H1 (cell line): ENCODE data around the gene ADAM12. TPM values are rescaled to one million over a fixed set of nuclear protein-coding genes. Genes with fewer than 3 reads are reported as not detected.

Experiments
- CTCF ChIA-PET: fragments of 300-600 bp; sonication (Branson Sonifier 250); formaldehyde crosslinking; loops from one replicate; lab custom pipeline; 2021; ENCODE audit not compliant: partially characterized antibody; lab: Charles Lee
- POLR2A ChIA-PET: fragments of 300-600 bp; sonication (Branson Sonifier 250); formaldehyde crosslinking; loops from one replicate; lab custom pipeline; 2021; ENCODE audit warnings: inconsistent platforms; ENCODE audit not compliant: partially characterized antibody; lab: Charles Lee
- DNase-seq, 2 experiments: peaks; one replicate each; pipeline versions ENCODE4 v3.0.0 to v3.0.0-alpha.2; 2010 to 2022; ENCODE audit warnings: low spot score in 2 of 2, low read depth in 1 of 2, mixed read lengths in 1 of 2
- FAIRE-seq: peaks from 2 replicates; lab custom pipeline; 2011; peaks lifted over from hg19 to GRCh38; lab: Jason Lieb, UNC
- H2AFZ ChIP-seq: 2 replicates; pipeline ENCODE4 v1.8.1; 2012; ENCODE audit warnings: low read length, inconsistent platforms
- H2AK5ac ChIP-seq: 2 replicates; pipeline ENCODE4 v1.6.1; 2013; ENCODE audit warnings: low read depth, low read length
- H2BK120ac ChIP-seq: replicated peaks from 2 replicates; pipeline ENCODE3; 2013; ENCODE audit warnings: low read depth, low read length, inconsistent platforms
- H2BK12ac ChIP-seq: 2 replicates; pipeline ENCODE4 v1.6.1; 2013; ENCODE audit warnings: low read depth, low read length
- H2BK15ac ChIP-seq: 2 replicates; pipeline ENCODE4 v1.6.1; 2013; ENCODE audit warnings: low read length
- H2BK20ac ChIP-seq: 2 replicates; pipeline ENCODE4 v1.6.1; 2013; ENCODE audit warnings: low read length
- H2BK5ac ChIP-seq: 2 replicates; pipeline ENCODE4 v1.6.1; 2013; ENCODE audit warnings: low read depth, low read length
- H3K14ac ChIP-seq: 2 replicates; pipeline ENCODE4 v1.6.1; 2013; ENCODE audit warnings: inconsistent platforms; ENCODE audit not compliant: insufficient read length
- H3K18ac ChIP-seq: 2 replicates; pipeline ENCODE4 v1.6.1; 2013; ENCODE audit warnings: low read length; ENCODE audit errors: extremely low read depth
- H3K23ac ChIP-seq: 2 replicates; pipeline ENCODE4 v1.6.1; 2013; ENCODE audit warnings: inconsistent platforms; ENCODE audit not compliant: insufficient read length
- H3K23me2 ChIP-seq: 2 replicates; pipeline ENCODE4 v1.6.1; 2013; ENCODE audit warnings: low read depth, low read length
- H3K27ac ChIP-seq: 2 replicates; pipeline ENCODE4 v1.6.1; 2011; ENCODE audit warnings: low read depth, low read length, inconsistent platforms
- H3K27me3 ChIP-seq, 4 experiments: replicated peaks in 1 of 4; 1 replicate in 1 of 4; 2 replicates in 3 of 4; pipeline versions ENCODE4 v1.6.1 to v1.8.1; 2011 to 2013; ENCODE audit warnings: low read length in 3 of 4, mild to moderate bottlenecking in 3 of 4, inconsistent platforms in 2 of 4, mixed read lengths in 2 of 4, moderate library complexity in 1 of 4; ENCODE audit not compliant: control insufficient read depth in 3 of 4, insufficient read depth in 3 of 4; ENCODE audit errors: extremely low read depth in 1 of 4
- H3K36me3 ChIP-seq, 4 experiments: 2 replicates each; pipeline versions ENCODE4 v1.6.1 to v1.8.1; 2011 to 2013; ENCODE audit warnings: mild to moderate bottlenecking in 4 of 4, low read length in 3 of 4, moderate library complexity in 2 of 4, control low read depth in 1 of 4, inconsistent platforms in 1 of 4; ENCODE audit not compliant: insufficient read depth in 4 of 4, control insufficient read depth in 2 of 4
- H3K4ac ChIP-seq: replicated peaks from 2 replicates; pipeline ENCODE3; 2013; ENCODE audit warnings: low read length, low read depth, mixed read lengths, inconsistent platforms; ENCODE audit not compliant: insufficient read length
- H3K4me1 ChIP-seq, 4 experiments: replicated peaks in 1 of 4; 1 replicate in 1 of 4; 2 replicates in 3 of 4; pipeline versions ENCODE4 v1.6.1 to v1.8.1; 2011 to 2013; ENCODE audit warnings: low read length in 3 of 4, inconsistent platforms in 2 of 4, mixed read lengths in 1 of 4; ENCODE audit not compliant: insufficient read depth in 4 of 4, control insufficient read depth in 3 of 4
- H3K4me2 ChIP-seq, 2 experiments: 2 replicates each; pipeline versions ENCODE4 v1.6.1 to v1.8.1; 2011 to 2013; ENCODE audit warnings: low read depth in 2 of 2, low read length in 2 of 2, control low read depth in 1 of 2, inconsistent platforms in 1 of 2, mild to moderate bottlenecking in 1 of 2; ENCODE audit not compliant: insufficient read depth in 1 of 2
- H3K4me3 ChIP-seq, 4 experiments: fragments of 200-600, 300-600 bp in 1 of 4; sonication (generic), shearing (Covaris generic), sonication (Bioruptor Twin) in 1 of 4; 2 replicates each; pipeline versions ENCODE4 v1.5.1 to v1.8.1; 2011 to 2016; ENCODE audit warnings: low read length in 4 of 4, low read depth in 3 of 4, control low read depth in 2 of 4, inconsistent platforms in 2 of 4, mild to moderate bottlenecking in 2 of 4, mixed read lengths in 1 of 4, moderate library complexity in 1 of 4; ENCODE audit not compliant: insufficient read depth in 2 of 4; ENCODE audit errors: extremely low read depth in 1 of 4
- H3K56ac ChIP-seq: replicated peaks from 2 replicates; pipeline ENCODE3; 2013; ENCODE audit warnings: low read depth, mild to moderate bottlenecking, mixed read lengths, low read length, inconsistent platforms; ENCODE audit not compliant: insufficient read length
- H3K79me1 ChIP-seq: 2 replicates; pipeline ENCODE4 v1.6.1; 2013; ENCODE audit warnings: low read depth, low read length, control low read depth
- H3K79me2 ChIP-seq, 2 experiments: 2 replicates each; pipeline versions ENCODE4 v1.6.1 to v1.8.1; 2012 to 2013; ENCODE audit warnings: low read length in 2 of 2, mild to moderate bottlenecking in 2 of 2, inconsistent platforms in 1 of 2; ENCODE audit not compliant: insufficient read depth in 2 of 2, control insufficient read depth in 1 of 2
- H3K9ac ChIP-seq, 4 experiments: replicated peaks in 1 of 4; 1 replicate in 1 of 4; 2 replicates in 3 of 4; pipeline versions ENCODE4 v1.6.1 to v1.8.1; 2011 to 2013; ENCODE audit warnings: low read depth in 3 of 4, low read length in 3 of 4, control low read depth in 2 of 4, mild to moderate bottlenecking in 2 of 4, moderate library complexity in 2 of 4, inconsistent platforms in 1 of 4; ENCODE audit errors: extremely low read depth in 1 of 4
- H3K9me3 ChIP-seq, 2 experiments: 2 replicates each; pipeline versions ENCODE4 v1.6.1 to v1.8.1; 2012 to 2013; ENCODE audit warnings: mild to moderate bottlenecking in 2 of 2, moderate library complexity in 2 of 2, control low read depth in 1 of 2, inconsistent platforms in 1 of 2, low read depth in 1 of 2, low read length in 1 of 2, mixed read lengths in 1 of 2; ENCODE audit not compliant: insufficient read depth in 2 of 2
- H4K20me1 ChIP-seq, 2 experiments: replicated peaks in 1 of 2; 2 replicates each; pipeline versions ENCODE3 to v1.8.1; 2011 to 2013; ENCODE audit warnings: inconsistent platforms in 2 of 2, low read length in 2 of 2, mild to moderate bottlenecking in 1 of 2; ENCODE audit not compliant: insufficient read depth in 2 of 2, control insufficient read depth in 1 of 2
- H4K5ac ChIP-seq: 2 replicates; pipeline ENCODE4 v1.6.1; 2013; ENCODE audit warnings: low read length, low read depth, mixed read lengths, inconsistent platforms; ENCODE audit not compliant: insufficient read length
- H4K8ac ChIP-seq: 2 replicates; pipeline ENCODE4 v1.8.0; 2013; ENCODE audit warnings: mild to moderate bottlenecking, moderate library complexity, low read length, inconsistent platforms; ENCODE audit not compliant: insufficient read depth; ENCODE audit errors: extremely low read depth
- H4K91ac ChIP-seq: replicated peaks from 2 replicates; pipeline ENCODE3; 2013; ENCODE audit warnings: low read length, mixed read lengths, inconsistent platforms; ENCODE audit not compliant: insufficient read length
- EZH2 ChIP-seq: fragments of 200-600 bp; sonication (generic); IDR thresholded peaks from 2 replicates; pipeline ENCODE4 v1.7.1; 2012; ENCODE audit warnings: low read depth, mild to moderate bottlenecking, moderate library complexity, low read length, inconsistent platforms; ENCODE audit not compliant: severe bottlenecking
- MAFK ChIP-seq: IDR thresholded peaks from 2 replicates; pipeline ENCODE4 v1.6.1; 2012; ENCODE audit warnings: low read depth, mild to moderate bottlenecking, improper control_type of control experiment, low read length
- POLR2AphosphoS5 ChIP-seq: IDR thresholded peaks from 2 replicates; pipeline ENCODE4 v1.6.1; 2011; ENCODE audit warnings: low read depth, low read length
- WGBS, 2 experiments: shearing (Covaris generic) in 1 of 2; methylation state at CpG; one replicate each; pipeline versions ENCODE4 v1.1.6 to v1.1.7; 2013 to 2015; ENCODE audit warnings: low lambda C conversion rate in 2 of 2, mixed read lengths in 2 of 2, inconsistent platforms in 1 of 2, low coverage in 1 of 2, missing lambda C conversion rate in 1 of 2; ENCODE audit not compliant: insufficient replicate concordance in 2 of 2, insufficient coverage in 1 of 2, insufficient read length in 1 of 2; ENCODE audit errors: extremely low coverage in 1 of 2, missing lambda C conversion rate in 1 of 2; 5-methylcytosine and 5-hydroxymethylcytosine counted together
- polyA plus RNA-seq, 7 experiments: library from polyadenylated mRNA; depleted of rRNA in 3 of 7; stranded (reverse) in 5 of 7; unstranded in 2 of 7; fragments of >200 nt in 5 of 7; fragments of 200-250 nt in 2 of 7; gene quantifications; 1 replicate in 5 of 7; 2 replicates in 1 of 7; 4 replicates in 1 of 7; pipeline versions ENCODE4 v1.2.1 to v1.2.3, GENCODE V29; 2011 to 2013; ENCODE audit warnings: missing spikeins in 2 of 7, mixed read lengths in 2 of 7
- total RNA-seq: library from RNA; stranded (reverse); fragmentation: NEBNext Ultra II Directional; extraction: Animal tissue kit (Norgen Biotek cat#: 25700); gene quantifications from 2 replicates; pipeline ENCODE4 v1.2.1, GENCODE V29; 2021
- TF ChIP-seq, protein P1 (sequence below): IDR thresholded peaks from 2 replicates; pipeline ENCODE4 v1.6.1; 2011; ENCODE audit warnings: low read length, improper control_type of control experiment

Gene ADAM12
- total and polyA plus RNA-seq, 2 of the 8 experiments (the other 6 are each of a cell fraction or from before 2014, with no cell fraction given), result 0.07 to 0.17 TPM

- no peaks in the 10 kb centered on the region for H4K20me1 ChIP-seq
- H2AK5ac ChIP-seq, result no peak overlapping the region
- H3K9me3 ChIP-seq, result no peaks in the 10 kb centered on the region
- H3K27me3 ChIP-seq, result no peaks in the 10 kb centered on the region
- no peak overlapping the region for H2BK15ac ChIP-seq
- H3K4me3 ChIP-seq, result no peak overlapping the region
- no peak overlapping the region for H3K56ac ChIP-seq
- H2BK20ac ChIP-seq, result no peak overlapping the region
- no peak overlapping the region for H2BK5ac ChIP-seq
- H2BK12ac ChIP-seq, result no peak overlapping the region
- H4K5ac ChIP-seq, result no peak overlapping the region
- no peak overlapping the region for H2AFZ ChIP-seq
- no peaks in the 10 kb centered on the region for H3K79me2 ChIP-seq
- TF ChIP-seq, protein P1, sequence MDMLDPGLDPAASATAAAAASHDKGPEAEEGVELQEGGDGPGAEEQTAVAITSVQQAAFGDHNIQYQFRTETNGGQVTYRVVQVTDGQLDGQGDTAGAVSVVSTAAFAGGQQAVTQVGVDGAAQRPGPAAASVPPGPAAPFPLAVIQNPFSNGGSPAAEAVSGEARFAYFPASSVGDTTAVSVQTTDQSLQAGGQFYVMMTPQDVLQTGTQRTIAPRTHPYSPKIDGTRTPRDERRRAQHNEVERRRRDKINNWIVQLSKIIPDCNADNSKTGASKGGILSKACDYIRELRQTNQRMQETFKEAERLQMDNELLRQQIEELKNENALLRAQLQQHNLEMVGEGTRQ, result no peak
- TF ChIP-seq EZH2, result no peak
- no peak for TF ChIP-seq POLR2AphosphoS5
- TF ChIP-seq MAFK, result no peak
- WGBS, 2 experiments, result 95% methylated on average over 5 of the region's 5 CpGs; no CpG with 5 or more reads in 1 of the 2 experiments
- H3K4me2 ChIP-seq, result no peak overlapping the region
- no peaks in the 10 kb centered on the region for H3K79me1 ChIP-seq
- H3K4ac ChIP-seq, result no peak overlapping the region
- H3K27ac ChIP-seq, result no peak overlapping the region
- H2BK120ac ChIP-seq, result no peak overlapping the region
- no peaks in the 10 kb centered on the region for H3K23me2 ChIP-seq
- peaks cover 2 to 12% (median 11%) of the 10 kb centered on the region in 4 experiments; a peak in 5 of 7 replicates for H3K4me1 ChIP-seq
- no peak for FAIRE-seq
- H3K9ac ChIP-seq, result no peak overlapping the region
- no peak overlapping the region for H4K8ac ChIP-seq
- no peak for DNase-seq
- H3K18ac ChIP-seq, result no peak overlapping the region
- no peak overlapping the region for H3K14ac ChIP-seq
- H4K91ac ChIP-seq, result no peak overlapping the region
- H3K23ac ChIP-seq, result no peak overlapping the region
- ChIA-PET CTCF (no interaction called here), POLR2A (no interaction called here)
- H3K36me3 ChIP-seq, result no peaks in the 10 kb centered on the region
Measured at GRCh38 chr10:126171555-126171954, 216.7 kb downstream of the ADAM12 start.
